Body of pancreas (tissue), 4 donors: Measurements from ENCODE around the gene ECSIT.

ENCODE experiments used
- POLR2A ChIP-seq, 3 donors: fragments of 450-650 bp; IDR thresholded peaks; one replicate each; pipeline ENCODE4 v1.6.1; 2016; ENCODE audit warnings: antibody characterized with exemption in 3 of 3, mild to moderate bottlenecking in 2 of 3
- TF ChIP-seq, protein P1 (sequence below), 7 experiments: fragments of 450-650 bp in 4 of 7; fragments of 200-600 bp in 3 of 7; sonication (generic) in 3 of 7; IDR thresholded peaks; one replicate each; pipeline ENCODE4 v1.5.1; 2016 to 2019; ENCODE audit warnings: antibody characterized with exemption in 7 of 7

DNA sequence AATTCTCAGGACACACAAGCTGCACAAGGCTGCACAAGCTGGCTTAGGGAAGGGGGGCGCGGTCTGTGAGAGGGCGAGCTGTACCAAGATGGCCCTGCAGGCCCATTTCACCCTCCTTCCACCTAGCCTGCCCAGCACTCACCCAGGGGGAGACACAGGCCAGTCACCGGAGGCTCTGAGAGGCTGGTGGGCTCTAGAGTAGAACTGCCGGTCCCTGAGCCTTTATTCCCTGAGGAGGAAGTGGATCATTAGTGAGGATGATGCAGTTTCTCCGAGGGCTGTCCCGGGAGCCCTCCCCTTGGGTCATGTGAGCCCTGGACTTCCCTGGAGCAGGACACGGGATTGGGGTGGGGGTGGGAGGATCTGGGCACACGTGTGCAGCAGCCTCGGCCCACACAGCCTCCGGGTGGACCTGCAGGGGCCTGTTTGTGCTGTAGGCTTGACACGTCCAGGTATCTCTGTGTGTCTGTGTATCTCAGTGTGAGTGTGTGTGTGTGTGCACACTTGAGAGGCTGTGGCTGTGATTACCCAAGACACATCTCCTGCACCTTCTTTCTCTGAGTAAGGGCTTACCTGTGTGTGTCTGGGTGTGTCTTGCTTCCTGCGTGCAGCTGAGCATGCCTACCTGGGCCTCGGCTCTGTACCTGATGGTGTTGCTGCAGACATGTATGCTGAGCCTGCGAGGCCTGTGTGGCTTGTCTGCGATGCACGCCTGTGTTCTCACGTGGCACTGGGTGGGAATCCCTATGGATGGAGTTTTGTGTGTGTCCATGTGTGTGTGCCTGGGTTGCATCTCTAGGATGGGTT lies 48.7 kb upstream of the ECSIT start, which contains the start of gene ACP5:
- TF ChIP-seq, protein P1, sequence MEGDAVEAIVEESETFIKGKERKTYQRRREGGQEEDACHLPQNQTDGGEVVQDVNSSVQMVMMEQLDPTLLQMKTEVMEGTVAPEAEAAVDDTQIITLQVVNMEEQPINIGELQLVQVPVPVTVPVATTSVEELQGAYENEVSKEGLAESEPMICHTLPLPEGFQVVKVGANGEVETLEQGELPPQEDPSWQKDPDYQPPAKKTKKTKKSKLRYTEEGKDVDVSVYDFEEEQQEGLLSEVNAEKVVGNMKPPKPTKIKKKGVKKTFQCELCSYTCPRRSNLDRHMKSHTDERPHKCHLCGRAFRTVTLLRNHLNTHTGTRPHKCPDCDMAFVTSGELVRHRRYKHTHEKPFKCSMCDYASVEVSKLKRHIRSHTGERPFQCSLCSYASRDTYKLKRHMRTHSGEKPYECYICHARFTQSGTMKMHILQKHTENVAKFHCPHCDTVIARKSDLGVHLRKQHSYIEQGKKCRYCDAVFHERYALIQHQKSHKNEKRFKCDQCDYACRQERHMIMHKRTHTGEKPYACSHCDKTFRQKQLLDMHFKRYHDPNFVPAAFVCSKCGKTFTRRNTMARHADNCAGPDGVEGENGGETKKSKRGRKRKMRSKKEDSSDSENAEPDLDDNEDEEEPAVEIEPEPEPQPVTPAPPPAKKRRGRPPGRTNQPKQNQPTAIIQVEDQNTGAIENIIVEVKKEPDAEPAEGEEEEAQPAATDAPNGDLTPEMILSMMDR (IDR thresholded peaks at IDR 0.05), result no peak
- TF ChIP-seq POLR2A (IDR thresholded peaks at IDR 0.05), result no peak
